HG03097 (cell line): ENCODE data around the gene PRICKLE4.

Experiments
- ATAC-seq: cut with Tn5 transposase; IDR thresholded peaks from one replicate; pipeline ENCODE4 v1.9.1; 2021; ENCODE audit not compliant: unreplicated experiment, low FRiP score

PRICKLE4 gene

GRCh38 chr6:41780551-41781365 lies at the start of gene PRICKLE4:
PRICKLE4 (plus strand) TSS chr6:41780782; CDS start chr6:41783474, 2,692 bp downstream.
- no peak for ATAC-seq

- ATAC-seq = no peak
Observed at GRCh38 chr6:41731561-41732086, 49.0 kb upstream of the PRICKLE4 start.

GRCh38 chr6:41732149-41732548 lies 48.4 kb upstream of the PRICKLE4 start:
- ATAC-seq = no peak

GRCh38 chr6:41732591-41733359 lies 47.8 kb upstream of the PRICKLE4 start:
- ATAC-seq = peak; percentile 26

GRCh38 chr6:41733360-41733706 lies 47.2 kb upstream of the PRICKLE4 start:
- ATAC-seq = no peak

- peak; percentile 40 for ATAC-seq
Observed at GRCh38 chr6:41733707-41734665, 46.6 kb upstream of the PRICKLE4 start.

GRCh38 chr6:41734666-41735426 lies 45.7 kb upstream of the PRICKLE4 start:
- peak; percentile 12 for ATAC-seq

- peak; percentile 48 for ATAC-seq
Observed at GRCh38 chr6:41735427-41736185, 45.0 kb upstream of the PRICKLE4 start, which contains the start of gene TFEB. TFEB (minus strand) TSS chr6:41735608; CDS start chr6:41691213, 44,395 bp downstream.

- ATAC-seq = no peak
Observed at GRCh38 chr6:41736186-41736733, 44.3 kb upstream of the PRICKLE4 start.

GRCh38 chr6:41736800-41737555 lies 43.6 kb upstream of the PRICKLE4 start:
- no peak for ATAC-seq

- ATAC-seq = no peak
Observed at GRCh38 chr6:41737591-41738130, 42.9 kb upstream of the PRICKLE4 start.

- ATAC-seq = no peak
Observed at GRCh38 chr6:41739041-41739440, 41.5 kb upstream of the PRICKLE4 start.

- no peak for ATAC-seq
Observed at GRCh38 chr6:41740366-41741162, 40.0 kb upstream of the PRICKLE4 start.

- ATAC-seq = no peak
Observed at GRCh38 chr6:41741625-41742490, 38.7 kb upstream of the PRICKLE4 start.

GRCh38 chr6:41743406-41744235 lies 37.0 kb upstream of the PRICKLE4 start:
- no peak for ATAC-seq
